Hematopoietic multipotent progenitor cell treated with erythropoietin and hydrocortisone succinate and interleukin-3 and kit ligand, for 6 days (in vitro differentiated cells): ENCODE measurements around the gene CENPS.
"Not testable (repeated sequence)": the region's sequence is repeated elsewhere in the genome, so short reads cannot be mapped to it uniquely, and the experiment has no call there.

Experiments
- DNase-seq: peaks from one replicate; pipeline ENCODE4 v3.0.0-alpha.2; 2015

The CENPS gene

DNA sequence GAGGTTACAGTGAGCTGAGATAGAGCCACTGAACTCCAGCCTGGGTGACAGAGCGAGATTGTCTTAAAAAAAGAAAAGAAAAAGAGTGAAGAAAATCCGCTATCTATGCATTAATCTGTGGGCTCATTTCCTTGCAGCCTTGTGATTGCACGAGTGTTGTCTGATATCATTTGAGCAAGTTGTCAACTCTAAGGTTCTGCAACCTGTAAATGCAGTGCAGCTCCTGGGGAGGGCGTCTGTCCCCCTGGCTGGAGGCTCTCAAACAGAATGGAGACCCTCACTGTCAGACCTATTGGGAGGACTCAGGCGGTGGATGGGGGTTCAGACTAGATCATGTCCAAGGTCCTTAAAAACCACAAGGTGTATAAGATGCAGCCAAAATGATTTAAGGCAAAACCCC, 25.8 kb downstream of the CENPS start:
- DNase-seq, result peak; percentile 51

DNA sequence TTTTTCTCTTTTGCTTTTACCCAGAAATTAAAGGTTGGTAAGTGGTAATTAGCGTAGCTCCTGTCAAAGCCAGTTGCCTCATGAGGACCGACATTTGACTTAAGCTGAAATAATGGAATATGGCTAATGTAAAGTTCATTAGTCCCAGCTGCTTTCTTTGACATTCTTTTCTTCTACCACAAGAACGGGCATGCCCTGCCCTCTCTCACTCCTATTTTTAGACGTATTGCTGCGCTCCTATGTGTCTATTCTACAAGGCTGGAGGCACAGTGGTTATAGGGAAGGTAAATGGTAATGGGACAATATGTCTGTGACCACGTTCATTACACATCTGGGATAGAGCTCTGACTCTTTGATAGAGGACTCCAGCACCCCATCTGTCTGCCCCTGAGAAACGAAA, 26.4 kb downstream of the CENPS start:
- DNase-seq, result no peak

DNA sequence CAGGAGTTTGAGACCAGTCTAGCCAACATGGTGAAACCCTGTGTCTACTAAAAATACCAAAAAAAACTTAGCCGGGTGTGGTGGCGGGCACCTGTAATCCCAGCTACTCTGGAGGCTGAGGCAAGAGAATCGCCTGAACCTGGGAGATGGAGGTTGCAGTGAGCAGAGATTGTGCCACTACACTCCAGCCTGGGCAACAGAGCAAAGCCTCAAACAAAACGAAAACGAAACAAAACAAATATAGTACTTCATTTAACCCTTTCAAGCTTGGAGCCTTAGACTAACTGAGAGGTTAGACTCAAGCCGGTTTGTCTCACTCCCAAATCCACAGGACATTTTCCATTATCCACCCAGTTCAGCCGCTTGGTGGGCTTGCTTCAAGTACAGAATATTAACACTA, 27.2 kb downstream of the CENPS start:
- not testable (repeated sequence) for DNase-seq

DNA sequence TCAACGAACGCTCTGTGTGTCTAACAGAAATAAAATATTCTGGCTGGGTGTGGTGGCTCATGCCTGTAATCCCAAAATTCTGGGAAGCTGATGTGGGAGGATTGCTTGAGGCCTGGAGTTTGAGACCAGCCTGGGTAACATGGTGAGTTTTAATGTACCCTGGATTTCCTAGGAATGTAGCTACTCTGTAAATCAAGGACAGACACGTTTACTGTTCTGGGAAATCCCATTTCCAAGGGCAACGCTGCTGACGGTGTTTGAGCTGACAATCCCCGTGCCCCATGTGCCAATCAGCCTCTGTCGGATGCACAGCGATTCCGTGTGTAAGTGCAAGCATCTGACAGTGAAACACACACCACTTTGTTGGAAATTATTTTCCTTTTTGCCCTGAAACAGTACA, 27.6 kb downstream of the CENPS start:
- DNase-seq, result no peak

DNA sequence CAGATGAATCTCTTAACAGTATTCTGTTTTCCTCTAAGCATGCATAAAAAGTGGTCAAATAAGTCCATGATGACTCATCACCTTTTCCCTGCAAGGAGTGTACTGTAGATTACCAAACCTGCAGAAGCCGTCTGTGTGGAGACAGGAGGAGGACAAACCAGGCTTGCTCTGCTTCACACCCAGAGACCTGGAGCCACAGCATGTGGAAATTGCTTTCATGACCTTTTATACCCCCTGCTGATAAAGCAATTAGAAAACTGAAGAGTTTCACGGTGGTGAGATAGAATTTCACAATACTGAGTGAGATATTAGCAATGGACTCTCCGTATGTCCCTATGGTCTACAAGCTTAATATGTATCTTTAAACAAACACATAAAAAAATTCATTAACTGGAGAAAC, 29.0 kb downstream of the CENPS start:
- peak; percentile 88 for DNase-seq

DNA sequence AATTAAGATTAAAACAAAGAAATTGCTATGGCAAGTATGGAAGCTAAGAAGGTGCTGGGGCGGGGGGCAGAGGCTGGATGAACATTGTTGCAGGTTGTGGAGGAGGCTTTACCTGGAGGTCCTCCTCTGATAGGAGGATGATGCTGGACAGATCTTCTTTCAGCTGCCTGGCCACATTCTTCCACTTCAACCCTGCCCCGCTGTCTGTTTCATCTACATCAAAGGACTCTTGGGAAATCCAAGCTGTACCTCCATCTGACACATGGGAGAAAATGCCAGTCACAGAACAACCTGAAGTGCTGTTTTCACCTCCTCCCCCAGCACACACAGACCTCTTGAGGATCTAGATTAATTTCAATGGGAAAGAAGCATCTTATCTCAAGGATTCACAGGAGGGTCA, 36.8 kb downstream of the CENPS start:
- no peak for DNase-seq

DNA sequence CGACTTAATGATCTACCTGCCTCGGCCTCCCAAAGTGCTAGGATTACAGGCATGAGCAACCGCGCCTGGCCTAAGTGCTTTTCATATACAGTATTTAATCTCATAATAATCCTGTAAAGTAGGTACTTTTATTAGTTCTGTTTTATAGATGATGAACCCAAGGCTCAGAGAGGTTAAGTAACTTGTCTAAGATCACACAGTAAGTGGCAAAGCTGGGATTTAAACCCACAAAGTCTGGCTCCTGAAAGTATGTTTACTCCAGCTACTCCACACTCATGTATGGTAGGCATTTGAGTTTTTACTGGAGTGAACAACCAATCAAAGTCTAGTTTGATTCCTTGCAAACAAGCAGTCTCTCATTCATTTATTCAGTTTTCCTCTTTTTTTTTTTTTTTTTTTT, 39.8 kb downstream of the CENPS start:
- no peak for DNase-seq

DNA sequence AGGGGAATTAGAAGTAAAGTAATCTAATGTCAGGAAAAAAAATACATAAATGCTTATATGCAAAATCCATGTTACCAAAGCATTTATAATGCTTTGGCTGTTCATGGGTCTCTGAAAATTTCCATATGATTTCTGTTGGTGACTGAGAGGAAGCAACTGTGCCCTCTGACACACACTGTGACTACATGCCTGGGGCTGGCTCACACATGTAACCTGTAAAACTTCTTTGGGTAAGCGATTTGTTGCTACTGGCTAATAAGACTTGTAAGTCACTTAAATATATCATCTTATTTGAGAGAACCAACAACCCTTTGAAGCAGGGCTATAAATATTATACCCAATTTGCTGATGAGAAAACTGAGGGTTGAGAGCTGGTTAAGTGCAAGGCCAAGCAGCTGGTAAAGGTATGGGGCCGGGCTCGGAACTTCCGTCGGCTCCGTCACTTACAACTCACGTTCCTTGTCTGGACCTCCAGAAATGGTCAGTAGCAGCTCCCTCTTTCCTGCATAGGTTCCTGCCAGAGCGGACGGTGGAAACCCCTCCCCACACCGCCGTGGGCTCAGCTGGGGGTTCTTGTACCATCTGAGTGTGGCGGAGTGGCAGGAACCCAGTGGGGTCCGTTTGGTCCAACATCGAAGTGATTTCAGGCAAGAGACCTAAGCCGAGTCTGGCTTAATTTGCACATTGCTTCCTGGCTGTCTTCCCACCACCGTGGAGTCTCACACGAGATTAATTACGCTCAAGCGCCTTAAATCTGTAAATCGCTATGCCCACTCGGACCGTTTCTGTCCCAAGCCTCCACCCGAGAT, 41.4 kb downstream of the CENPS start:
- peak; percentile 51 for DNase-seq

DNA sequence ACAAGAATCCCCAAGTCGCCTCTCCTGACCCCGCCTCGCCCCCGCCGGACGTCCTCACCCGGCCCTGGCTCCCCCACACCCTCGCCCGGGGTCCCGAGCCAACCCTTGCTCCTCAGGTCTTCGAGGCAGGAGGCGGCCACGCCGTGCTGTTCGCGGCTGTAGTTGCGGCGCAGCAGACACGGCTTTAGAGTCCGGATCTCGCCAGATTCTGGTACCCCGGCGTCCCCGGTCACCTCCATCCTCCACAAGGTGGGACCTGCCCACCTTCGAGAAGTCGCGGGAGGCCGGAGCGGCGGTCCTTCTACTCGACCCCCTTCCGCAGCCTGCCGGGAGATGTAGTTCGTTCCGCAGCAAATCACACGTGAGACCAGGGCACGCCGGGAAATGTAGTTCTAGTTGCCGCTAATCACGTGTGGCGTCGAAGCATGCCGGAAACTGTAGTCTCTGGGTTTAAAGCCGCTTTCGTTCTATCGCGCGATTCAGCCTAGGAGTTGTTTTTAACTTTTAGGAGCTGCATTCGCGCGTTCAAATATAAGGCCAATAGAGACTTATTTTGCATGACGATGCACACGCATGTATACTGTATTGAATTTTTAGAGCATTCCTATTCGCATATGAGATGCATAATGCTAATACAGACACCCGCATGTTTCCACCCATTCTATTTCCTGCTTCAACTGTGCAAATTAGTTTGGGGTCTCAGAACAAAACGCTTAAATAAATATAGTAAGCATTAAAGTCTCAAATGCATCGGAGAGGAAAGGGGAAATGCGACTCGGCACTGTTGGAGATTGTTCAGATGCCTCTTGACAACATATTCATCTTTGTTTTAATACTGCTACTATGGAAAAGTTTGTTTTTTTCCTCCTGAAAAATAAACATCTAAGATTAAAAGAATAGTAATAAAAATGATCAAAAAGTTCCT, 42.2 kb downstream of the CENPS start, which contains the start of gene DFFA:
DFFA (minus strand) TSS at position 310 of the 925 bp plus-strand sequence; CDS start at position 239, 71 bp downstream.
- peak; percentile 99 for DNase-seq

DNA sequence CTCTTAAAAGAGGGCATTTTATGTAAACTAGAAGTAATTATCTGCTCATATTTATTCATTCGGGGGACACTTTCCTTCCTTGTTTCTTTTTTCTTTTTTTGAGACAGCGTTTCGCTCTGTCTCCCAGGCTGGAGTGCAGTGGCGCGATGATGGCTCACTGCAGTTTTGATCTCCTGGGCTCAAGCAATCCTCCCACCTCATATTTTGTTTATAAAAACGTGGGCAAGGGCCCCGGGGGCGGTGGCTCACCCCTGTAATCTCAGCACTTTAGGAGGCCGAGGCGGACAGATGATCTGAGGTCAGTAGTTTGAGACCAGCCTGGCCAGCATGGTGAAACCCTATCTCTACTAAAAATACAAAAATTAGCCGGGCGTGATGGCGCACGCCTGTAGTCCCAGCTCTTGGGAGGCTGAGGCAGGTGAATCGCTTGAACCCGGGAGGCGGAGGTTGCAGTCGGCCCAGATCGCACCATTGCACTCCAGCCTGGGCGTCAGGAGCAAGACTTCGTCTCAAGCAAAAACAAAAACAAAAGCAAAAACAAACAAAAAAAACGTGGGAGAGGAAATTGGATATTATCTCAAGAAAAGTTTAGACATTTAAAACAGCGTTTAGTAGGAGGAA, 43.0 kb downstream of the CENPS start:
- no peak for DNase-seq

DNA sequence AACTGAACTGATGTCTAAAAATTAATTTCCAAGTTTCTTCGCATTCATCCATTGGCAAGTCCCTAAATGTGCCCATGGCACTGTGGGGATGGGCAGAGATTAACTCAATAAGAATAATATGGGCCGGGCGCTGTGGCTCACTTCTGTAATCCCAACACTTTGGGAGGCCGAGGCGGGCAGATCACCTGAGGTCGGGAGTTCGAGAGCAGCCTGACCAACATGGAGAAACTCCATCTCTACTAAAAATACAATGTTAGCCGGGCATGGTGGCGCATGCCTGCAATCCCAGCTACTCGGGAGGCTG, 44.0 kb downstream of the CENPS start:
- DNase-seq, result not testable (repeated sequence)

DNA sequence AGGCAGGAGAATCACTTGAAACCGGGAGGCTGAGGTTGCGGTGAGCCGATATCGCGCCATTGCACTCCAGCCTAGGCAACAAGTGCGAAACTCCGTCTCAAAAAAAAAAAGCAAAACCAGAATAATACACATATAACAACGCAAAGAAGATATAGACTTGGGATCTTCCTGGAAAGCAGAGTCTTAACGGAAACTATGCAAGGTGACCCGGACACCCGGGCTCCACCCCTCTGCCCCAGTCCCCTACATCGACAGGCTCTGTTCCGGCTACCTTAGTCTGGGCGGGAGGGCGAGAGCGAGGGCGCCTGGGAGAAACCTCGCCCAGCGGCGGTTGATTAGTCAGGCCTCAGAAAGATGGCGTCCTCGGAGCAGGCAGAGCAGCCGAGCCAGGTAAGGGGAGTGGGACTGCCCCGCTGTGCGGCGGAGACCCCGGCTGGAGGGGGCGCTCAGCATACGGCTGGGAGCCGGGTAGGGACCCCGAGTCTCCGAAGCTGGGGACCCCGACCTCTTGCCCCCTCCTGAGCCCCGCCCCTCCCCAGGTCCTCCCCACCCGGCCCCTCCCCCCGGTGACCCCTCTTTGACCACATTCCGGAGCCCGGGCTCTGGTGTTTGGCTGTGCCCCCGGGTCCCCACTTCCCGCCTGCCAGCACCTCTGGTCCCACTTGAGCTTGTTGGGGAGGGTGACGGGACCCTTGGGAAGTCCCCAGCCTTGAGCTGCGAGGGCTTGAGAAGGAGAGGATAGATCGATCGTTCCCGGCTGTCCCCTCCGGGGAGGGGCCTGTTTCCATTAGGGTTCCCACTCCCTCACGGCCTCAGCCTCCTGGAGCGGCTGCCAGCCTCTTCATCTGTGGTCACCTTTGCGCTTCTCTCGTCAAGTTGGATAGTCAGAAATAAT, 44.6 kb downstream of the CENPS start, which contains the start of gene PEX14:
PEX14 (plus strand) TSS at position 338 of the 895 bp plus-strand sequence; CDS start at position 355, 17 bp downstream.
- peak; percentile 97 for DNase-seq

DNA sequence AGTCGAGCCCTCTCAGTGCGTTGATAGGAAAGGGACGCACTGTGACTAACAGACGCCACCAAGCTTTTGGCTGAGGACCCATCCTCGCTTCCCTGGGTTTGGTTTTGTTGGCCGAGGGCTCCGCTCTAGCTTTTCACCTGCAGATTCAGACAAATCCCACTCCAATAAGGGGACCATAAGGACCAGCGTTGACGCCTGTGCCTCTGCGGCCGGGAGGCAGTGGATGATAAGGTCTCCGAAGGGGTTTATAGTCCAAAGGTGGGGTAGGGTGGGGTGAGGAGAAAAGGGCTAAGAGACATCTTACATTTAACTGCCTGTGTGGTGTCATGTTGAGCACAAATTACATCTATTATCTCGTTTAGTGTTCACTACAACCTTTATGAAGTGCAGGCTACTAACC, 45.3 kb downstream of the CENPS start:
- no peak for DNase-seq

DNA sequence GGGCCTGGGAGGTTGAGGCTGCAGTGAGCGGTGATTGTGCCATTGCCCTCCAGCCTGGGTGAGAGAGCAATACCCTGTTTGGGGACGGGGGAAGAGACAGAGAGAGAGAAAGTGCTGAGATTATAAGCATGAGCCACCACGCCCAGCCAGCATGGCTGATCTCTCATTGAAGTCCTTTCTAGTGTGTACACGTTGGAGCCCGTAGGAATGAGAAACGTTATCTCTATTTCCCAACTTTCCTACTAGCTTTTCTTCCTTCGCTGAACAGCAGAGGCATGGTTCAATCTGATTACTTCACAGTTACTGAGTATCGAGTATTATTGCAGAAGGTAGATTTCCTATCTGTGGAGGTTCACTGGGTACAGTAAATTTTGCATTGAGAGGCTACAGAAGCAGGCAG, 49.1 kb downstream of the CENPS start:
- no peak for DNase-seq

DNA sequence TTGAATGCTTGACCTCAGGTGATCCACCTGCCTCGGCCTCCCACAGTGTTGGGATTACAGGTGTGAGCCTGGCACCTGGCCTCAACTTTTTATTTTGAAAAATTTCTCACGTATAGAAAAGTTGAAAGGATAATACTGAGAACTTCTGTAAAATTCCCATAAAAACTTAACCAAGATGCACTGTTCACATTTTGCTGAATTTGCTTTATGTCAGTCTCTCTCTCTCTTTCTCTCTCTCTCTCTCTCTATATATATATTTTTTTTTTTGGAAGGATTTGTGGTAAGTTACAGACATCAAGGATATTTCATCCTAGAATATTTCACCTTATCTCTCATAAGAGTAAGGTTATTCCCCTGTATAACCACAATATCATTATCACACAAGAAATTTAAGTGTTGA, 50.4 kb downstream of the CENPS start:
- DNase-seq, result no peak

DNA sequence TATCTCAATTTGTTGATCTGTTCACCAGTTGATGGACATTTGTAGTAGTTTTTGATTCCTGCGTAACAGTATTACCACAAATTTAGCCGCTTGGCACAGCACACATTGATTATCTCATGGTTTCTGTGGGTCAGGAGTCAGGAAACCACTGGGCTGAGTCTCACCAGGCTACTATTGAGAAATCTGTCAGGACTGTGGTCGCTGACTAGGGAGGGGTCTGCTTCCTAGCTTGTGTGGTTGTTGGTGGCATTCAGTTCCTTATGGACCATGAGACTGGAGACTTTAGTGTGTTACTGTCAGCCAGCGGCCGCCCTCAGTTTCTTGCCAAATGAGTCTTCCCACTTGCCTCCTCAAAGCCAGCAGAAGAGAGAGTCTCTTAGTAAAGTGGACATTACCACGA, 54.3 kb downstream of the CENPS start:
- DNase-seq, result peak; percentile 64

DNA sequence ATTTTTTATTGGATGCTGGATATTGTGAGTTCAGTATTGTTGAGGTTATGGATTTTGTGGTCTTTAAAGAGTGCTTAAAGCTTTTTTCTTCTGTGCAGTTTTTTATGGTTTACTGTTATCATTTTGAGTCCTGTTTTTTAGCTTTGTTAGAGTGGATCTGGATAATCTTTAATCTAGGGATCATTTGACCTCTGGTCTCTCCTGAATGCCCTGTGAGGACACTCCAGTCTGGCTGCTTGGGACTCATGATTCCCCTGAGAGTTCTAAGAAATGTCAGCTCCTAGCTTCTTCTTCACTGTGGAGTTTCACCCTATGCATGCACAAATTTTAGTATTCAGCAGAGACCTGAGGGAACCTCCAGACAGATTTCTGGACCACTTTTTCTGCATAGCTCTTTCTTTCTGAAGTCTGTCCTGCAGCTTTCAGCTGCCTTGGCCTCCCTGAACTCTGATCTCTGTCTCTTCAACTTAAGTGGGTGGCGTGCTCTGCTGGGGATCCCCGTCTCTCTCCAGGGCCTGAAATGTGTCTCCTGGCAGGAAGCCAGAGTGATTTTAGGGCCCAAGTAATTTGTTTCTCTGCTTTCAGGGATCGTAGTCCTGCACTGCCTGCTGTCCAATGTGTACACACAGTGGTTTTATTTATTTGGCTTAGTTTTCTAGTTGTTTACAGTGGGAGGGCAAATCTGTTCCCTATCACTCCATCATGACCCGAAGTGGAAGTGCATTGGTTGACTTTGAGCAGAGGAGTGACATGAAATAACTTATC, 59.2 kb downstream of the CENPS start:
- no peak for DNase-seq

DNA sequence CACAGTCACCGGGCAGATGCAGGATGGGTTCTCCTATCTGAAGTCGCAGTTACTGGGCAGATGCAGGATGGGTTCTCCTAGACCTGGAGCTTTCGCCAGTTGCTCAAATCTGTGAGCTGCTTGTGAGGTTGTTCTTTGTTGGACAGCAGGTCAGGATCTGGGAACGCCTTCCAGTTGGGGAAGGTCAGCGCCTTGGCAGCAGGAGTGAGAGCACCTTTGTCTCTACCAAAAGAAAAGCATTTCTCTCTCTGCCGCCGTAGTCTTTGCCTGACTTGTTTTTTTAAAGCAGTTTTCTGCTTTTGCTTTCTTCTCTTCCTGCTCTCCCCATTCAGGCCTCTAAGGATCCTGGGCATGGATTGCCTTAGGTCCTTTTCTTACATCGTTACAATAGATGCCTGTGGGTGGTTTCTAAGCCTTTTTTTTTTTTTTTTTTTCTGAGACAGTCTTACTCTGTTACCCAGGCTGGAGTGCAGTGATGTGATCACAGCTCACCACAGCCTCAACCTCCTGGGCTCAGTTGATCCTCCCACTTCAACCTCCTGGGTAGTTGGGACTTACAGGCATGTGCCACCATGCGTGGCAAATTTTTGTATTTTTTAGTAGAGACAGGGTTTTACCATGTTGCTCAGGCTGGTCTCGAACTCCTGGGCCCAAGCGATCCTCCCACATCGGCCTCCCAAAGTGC, 60.2 kb downstream of the CENPS start:
- no peak for DNase-seq
